HG02870 (cell line): ENCODE results near the gene DGKI.

Experiments
- ATAC-seq: cut with Tn5 transposase; IDR thresholded peaks from one replicate; pipeline ENCODE4 v1.9.1; 2021; ENCODE audit warnings: mild to moderate bottlenecking, moderate library complexity; ENCODE audit not compliant: unreplicated experiment

Gene DGKI

GRCh38 chr7:137658190-137658900 lies 188.4 kb downstream of the DGKI start:
- no peak for ATAC-seq

GRCh38 chr7:137657476-137658189 lies 189.1 kb downstream of the DGKI start:
- ATAC-seq: no peak

GRCh38 chr7:137656850-137657232 lies 189.9 kb downstream of the DGKI start:
- ATAC-seq: no peak

DNA sequence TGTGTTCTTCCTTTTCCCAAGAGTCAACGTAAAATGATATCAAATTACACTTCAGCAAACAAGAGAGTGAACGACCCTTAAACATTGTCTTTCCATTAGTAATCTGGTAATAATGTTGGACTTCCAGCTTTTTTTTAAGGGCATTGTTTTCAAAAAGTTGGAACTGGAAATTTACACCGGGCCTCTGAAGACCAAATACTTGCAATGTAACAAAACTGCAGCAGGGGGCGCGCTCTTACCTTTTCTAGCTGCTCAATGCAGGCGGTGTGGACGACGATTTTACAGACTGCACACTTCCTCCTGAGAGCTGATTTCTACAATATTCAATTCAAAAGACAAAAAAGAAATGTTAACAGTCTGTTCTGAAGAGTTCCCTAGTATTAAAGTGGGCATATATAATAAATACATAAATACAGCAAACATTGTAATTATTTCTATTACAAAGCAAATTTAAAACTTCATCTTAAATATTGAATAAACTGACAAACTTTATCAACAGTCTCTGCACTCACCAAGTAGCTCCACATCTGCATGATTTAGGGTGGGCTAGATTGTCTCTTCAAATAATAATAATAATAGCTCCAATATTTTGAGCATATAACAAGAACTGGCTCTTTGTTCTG lies 190.4 kb downstream of the DGKI start:
- peak; percentile 78 for ATAC-seq

GRCh38 chr7:137655804-137656203 lies 191.0 kb downstream of the DGKI start:
- ATAC-seq: no peak

DNA sequence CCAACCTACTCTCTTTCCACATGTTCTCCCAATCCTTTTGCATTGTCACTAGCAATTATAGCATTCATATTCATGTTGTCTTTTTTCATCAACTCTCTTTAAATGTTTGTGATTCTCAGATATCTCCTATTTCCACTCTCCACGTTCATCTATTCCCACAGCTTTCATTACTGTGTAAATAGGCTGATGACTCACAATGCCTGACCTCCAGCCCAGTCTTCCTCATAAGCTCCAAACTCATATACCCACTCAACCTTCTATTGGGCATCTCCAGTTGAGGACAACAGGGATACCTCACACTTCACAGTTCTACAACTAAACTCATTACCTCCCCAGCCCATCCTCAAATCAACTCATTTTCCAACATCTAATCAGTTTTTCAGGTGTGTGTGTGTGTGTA lies 194.1 kb downstream of the DGKI start:
- ATAC-seq: no peak

- ATAC-seq: no peak
Measured at GRCh38 chr7:137647905-137648565, 198.7 kb downstream of the DGKI start.

DNA sequence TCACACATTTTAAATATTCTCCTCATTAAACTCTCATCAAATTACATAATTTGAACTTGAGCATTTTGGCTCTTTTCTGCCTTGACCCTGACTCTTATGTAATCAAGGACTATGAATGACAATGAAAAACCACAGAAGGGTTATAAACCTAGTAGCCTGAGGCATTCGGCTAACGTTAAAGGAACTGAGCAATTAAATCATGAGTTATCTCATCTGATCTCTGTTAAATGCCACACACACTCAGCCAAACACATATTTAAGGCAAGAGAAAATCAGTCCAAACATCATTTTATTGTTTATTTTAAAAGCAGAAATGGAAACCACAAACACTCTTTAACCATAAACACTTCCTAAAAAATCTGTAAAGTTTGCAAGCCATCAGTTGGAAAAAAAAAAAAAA lies 204.3 kb downstream of the DGKI start:
- no peak for ATAC-seq

- ATAC-seq: no peak
Measured at GRCh38 chr7:137642031-137642430, 204.7 kb downstream of the DGKI start.

GRCh38 chr7:137636376-137636775 lies 210.4 kb downstream of the DGKI start:
- ATAC-seq: no peak

DNA sequence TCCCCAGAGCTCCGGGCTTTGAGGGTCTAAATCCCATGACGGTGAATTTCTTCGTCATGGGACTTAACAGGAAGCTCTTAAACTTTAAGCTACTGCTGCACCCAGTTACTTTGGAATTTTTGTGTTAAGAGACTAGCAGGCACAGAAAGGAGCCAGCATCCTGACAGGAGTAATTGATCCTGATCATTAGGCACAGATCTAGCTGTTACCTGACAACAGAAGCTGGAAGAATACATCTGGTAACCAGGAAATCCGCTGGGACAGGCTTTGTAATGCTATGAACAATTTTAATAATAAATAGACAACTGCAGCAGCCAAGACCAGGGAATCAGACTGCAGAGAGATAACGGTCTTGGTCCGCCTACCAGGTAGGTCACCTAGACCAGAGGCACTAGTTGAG lies 210.9 kb downstream of the DGKI start:
- ATAC-seq: no peak

DNA sequence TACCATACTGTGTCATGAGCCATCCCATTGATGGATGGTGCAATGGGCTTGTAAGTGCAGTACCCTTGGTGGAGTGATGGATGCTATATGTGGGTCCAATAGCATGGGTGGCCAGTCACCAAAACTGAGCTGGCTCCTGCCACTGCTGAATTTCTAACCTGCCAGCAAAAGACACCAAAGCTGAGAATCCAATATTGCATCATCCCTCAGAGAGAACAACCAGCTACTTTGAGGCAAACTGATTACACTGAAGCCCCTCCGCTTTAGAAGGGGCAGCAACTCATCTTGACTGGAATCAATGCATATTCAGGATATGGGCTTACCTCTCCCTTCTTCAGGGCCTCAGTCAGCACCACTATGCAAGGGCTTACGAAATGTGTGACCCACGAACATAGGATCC lies 211.6 kb downstream of the DGKI start:
- no peak for ATAC-seq

- ATAC-seq: no peak
Measured at GRCh38 chr7:137634356-137634755, 212.4 kb downstream of the DGKI start.

- no peak for ATAC-seq
Measured at GRCh38 chr7:137633133-137633532, 213.6 kb downstream of the DGKI start.

DNA sequence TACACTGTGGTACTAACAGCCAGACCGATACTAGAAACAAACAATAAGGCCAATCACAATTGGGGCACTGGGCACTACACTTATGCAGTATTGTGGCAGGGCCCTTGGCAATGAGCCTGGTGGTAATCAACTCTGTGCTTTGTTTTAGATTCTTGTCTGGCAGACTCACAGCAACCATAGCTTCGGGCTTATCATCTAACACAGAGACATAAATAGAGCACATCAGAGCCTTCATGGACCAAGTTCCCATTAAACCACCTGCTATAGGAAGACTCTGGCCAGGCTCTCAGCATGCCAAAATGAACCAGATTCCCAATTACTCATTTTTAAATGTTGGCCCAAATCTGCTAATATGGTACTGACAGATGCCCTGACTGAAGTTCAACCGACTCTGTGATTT lies 218.6 kb downstream of the DGKI start:
- ATAC-seq: no peak

GRCh38 chr7:137626469-137627067 lies 220.2 kb downstream of the DGKI start:
- ATAC-seq: peak; percentile 82

- no peak for ATAC-seq
Measured at GRCh38 chr7:137625197-137625596, 221.6 kb downstream of the DGKI start.

- ATAC-seq: no peak
Measured at GRCh38 chr7:137619181-137619580, 227.6 kb downstream of the DGKI start.

DNA sequence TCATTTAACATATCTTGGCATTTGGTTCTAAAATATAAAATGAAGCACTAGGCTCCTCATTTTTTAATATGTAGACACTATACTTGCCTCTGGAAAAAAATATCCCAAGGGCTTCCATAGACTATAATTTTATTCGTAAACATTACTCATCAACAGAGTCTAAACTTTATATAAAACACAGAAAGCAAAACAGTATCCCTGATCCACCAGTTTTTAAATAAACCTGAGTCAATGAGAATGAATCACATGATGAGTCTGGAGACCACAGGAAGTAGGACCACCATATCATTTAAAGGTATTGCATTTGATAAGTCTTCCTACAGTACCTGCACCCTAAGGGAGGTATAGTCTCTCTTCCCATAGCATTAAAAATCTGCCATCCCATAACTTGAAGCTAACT lies 228.0 kb downstream of the DGKI start:
- ATAC-seq: no peak

DNA sequence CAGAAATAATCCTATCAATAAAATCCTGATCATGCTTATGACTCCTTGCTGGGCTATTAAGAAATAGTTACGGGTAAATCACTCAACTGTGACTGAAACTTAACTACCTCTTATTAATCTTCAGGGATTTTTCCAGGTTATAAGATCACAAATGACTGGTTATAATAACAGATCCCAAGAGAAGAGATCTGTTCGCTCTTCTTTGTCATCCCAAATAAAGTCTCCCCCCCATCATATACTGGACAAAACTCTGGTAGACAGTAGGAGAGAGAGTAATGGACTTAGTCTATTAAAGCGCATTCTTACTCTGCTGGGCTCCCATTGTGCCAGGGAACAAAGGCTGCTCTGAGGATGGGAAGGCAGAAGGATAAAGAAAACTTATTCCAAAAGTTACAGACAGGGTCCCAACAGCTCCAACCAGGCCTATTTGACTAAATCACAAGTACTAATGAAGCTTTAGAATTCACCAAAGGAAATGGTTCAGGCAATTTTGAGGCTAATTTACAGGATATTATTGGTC lies 233.7 kb downstream of the DGKI start:
- ATAC-seq: no peak

DNA sequence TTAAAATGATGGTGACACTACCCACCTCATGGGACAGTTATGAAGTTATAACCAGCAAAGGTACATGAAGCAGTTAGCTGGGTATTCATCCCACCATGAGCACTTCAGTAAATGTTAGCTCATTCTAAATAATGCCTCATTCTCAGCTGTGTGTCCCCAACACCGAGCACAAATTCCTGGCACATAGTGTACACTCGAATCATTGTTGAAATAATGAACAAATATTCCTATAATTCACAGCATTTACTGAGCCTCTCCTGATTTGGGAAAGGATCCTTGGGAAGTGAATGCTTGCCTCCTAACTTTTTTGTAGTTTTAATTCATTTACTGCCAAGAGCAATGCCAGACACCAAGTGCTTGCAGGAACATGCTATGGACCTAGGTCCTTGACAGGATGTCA lies 235.2 kb downstream of the DGKI start:
- ATAC-seq: no peak
